NAMALWA (cell line): Measurements from ENCODE around the gene FCRL6.

ENCODE experiments used
- DNase-seq: peaks from one replicate; pipeline ENCODE4 v3.0.0-alpha.2; 2015; ENCODE audit warnings: low spot score

The FCRL6 gene

GRCh38 chr1:159835356-159835755, 33.2 kb downstream of the FCRL6 start:
- DNase-seq = no peak

- DNase-seq = no peak
Observed at GRCh38 chr1:159835862-159836525, 33.8 kb downstream of the FCRL6 start.

GRCh38 chr1:159838715-159839114, 36.6 kb downstream of the FCRL6 start:
- no peak for DNase-seq

GRCh38 chr1:159839116-159839849, 37.1 kb downstream of the FCRL6 start:
- peak; percentile 19 for DNase-seq

- no peak for DNase-seq
Observed at GRCh38 chr1:159841749-159842148, 39.6 kb downstream of the FCRL6 start.

GRCh38 chr1:159843459-159843858, 41.3 kb downstream of the FCRL6 start:
- DNase-seq = no peak

GRCh38 chr1:159845751-159846629, 43.8 kb downstream of the FCRL6 start:
- no peak for DNase-seq

- no peak for DNase-seq
Observed at GRCh38 chr1:159847231-159847630, 45.1 kb downstream of the FCRL6 start.

GRCh38 chr1:159848326-159848725, 46.2 kb downstream of the FCRL6 start:
- no peak for DNase-seq

GRCh38 chr1:159849626-159850366, 47.6 kb downstream of the FCRL6 start:
- no peak for DNase-seq

GRCh38 chr1:159851407-159851806, 49.2 kb downstream of the FCRL6 start:
- peak; percentile 53 for DNase-seq

GRCh38 chr1:159853417-159854115, 51.4 kb downstream of the FCRL6 start:
- DNase-seq = no peak

- no peak for DNase-seq
Observed at GRCh38 chr1:159854116-159854692, 52.0 kb downstream of the FCRL6 start.

- DNase-seq = no peak
Observed at GRCh38 chr1:159854693-159855192, 52.6 kb downstream of the FCRL6 start.

GRCh38 chr1:159855709-159856108, 53.5 kb downstream of the FCRL6 start:
- DNase-seq = no peak

- DNase-seq = no peak
Observed at GRCh38 chr1:159856576-159856975, 54.4 kb downstream of the FCRL6 start.

- DNase-seq = no peak
Observed at GRCh38 chr1:159857889-159858288, 55.7 kb downstream of the FCRL6 start.

GRCh38 chr1:159859767-159860322, 57.7 kb downstream of the FCRL6 start:
- DNase-seq = no peak

- DNase-seq = no peak
Observed at GRCh38 chr1:159860456-159860855, 58.3 kb downstream of the FCRL6 start.

GRCh38 chr1:159861218-159861617, 59.1 kb downstream of the FCRL6 start:
- no peak for DNase-seq
